Endothelial cell of umbilical vein (primary cell): ENCODE measurements around the gene ALDH5A1. TPM values are rescaled to one million over a fixed set of nuclear protein-coding genes. Genes with fewer than 3 reads are reported as not detected.

ENCODE experiments used
- BruUV-seq: library from RNA; stranded (reverse); fragments of 400-500 nt; replicated peaks from 2 replicates; lab custom pipeline; 2021; lab: Mats Ljungman, UMichigan
- CTCF ChIA-PET: fragments of 300-600, 350-600 bp; sonication (Branson Sonifier 250); formaldehyde crosslinking; loops from one replicate; lab custom pipeline; 2021; ENCODE audit warnings: antibody characterized with exemption, inconsistent platforms; lab: Charles Lee
- POLR2A ChIA-PET: fragments of 300-600, 350-600 bp; sonication (Branson Sonifier 250); formaldehyde crosslinking; loops from one replicate; lab custom pipeline; 2021; ENCODE audit warnings: antibody characterized with exemption, inconsistent platforms; lab: Charles Lee
- DNase-seq: peaks from one replicate; pipeline ENCODE4 v3.0.0-alpha.2; 2011; ENCODE audit warnings: low read depth, low spot score
- FAIRE-seq: peaks from 2 replicates; lab custom pipeline; 2011; peaks lifted over from hg19 to GRCh38; lab: Jason Lieb, UNC
- H2AFZ ChIP-seq: 2 replicates; pipeline ENCODE4 v1.6.0; 2012; ENCODE audit warnings: low read depth, low read length, control low read depth, inconsistent platforms
- H3K27ac ChIP-seq: 2 replicates; pipeline ENCODE4 v1.5.1; 2011; ENCODE audit warnings: low read depth, mild to moderate bottlenecking, control low read depth, low read length, moderate library complexity; ENCODE audit not compliant: insufficient read depth
- H3K27me3 ChIP-seq, 2 experiments: 2 replicates each; pipeline versions ENCODE4 v1.6.0 to v1.6.1; 2011; ENCODE audit warnings: low read length in 2 of 2, mixed read lengths in 1 of 2; ENCODE audit not compliant: control insufficient read depth in 2 of 2, insufficient read depth in 2 of 2
- H3K36me3 ChIP-seq, 2 experiments: 2 replicates in 1 of 2; 3 replicates in 1 of 2; pipeline ENCODE4 v1.5.1; 2011; ENCODE audit warnings: low read length in 2 of 2, mild to moderate bottlenecking in 1 of 2, moderate library complexity in 1 of 2; ENCODE audit not compliant: control insufficient read depth in 2 of 2, insufficient read depth in 2 of 2; ENCODE audit errors: extremely low read depth in 1 of 2
- H3K4me1 ChIP-seq: 3 replicates; pipeline ENCODE4 v1.5.1; 2011; ENCODE audit warnings: mild to moderate bottlenecking, low read length; ENCODE audit not compliant: control insufficient read depth, insufficient read depth; ENCODE audit errors: extremely low read depth
- H3K4me2 ChIP-seq: 2 replicates; pipeline ENCODE4 v1.6.1; 2011; ENCODE audit warnings: low read length, control low read depth, mixed read lengths; ENCODE audit not compliant: insufficient read depth
- H3K4me3 ChIP-seq, 3 experiments: fragments of 200-600 bp in 1 of 3; sonication (generic), shearing (Covaris generic) in 1 of 3; replicated peaks in 1 of 3; 2 replicates each; pipeline ENCODE4 v1.5.1; 2011 to 2016; ENCODE audit warnings: control low read depth in 3 of 3, low read length in 3 of 3, mild to moderate bottlenecking in 2 of 3, inconsistent platforms in 1 of 3, low read depth in 1 of 3, moderate library complexity in 1 of 3; ENCODE audit not compliant: insufficient read depth in 1 of 3
- H3K79me2 ChIP-seq: 2 replicates; pipeline ENCODE4 v1.6.0; 2012; ENCODE audit warnings: low read length, inconsistent platforms; ENCODE audit not compliant: control insufficient read depth, insufficient read depth
- H3K9ac ChIP-seq: replicated peaks from 2 replicates; pipeline ENCODE3; 2011; ENCODE audit warnings: low read length, control low read depth; ENCODE audit not compliant: insufficient read depth; ENCODE audit errors: extremely low read depth
- H3K9me1 ChIP-seq: replicated peaks from 3 replicates; pipeline ENCODE4 v1.6.0; 2011; ENCODE audit warnings: mild to moderate bottlenecking, low read length; ENCODE audit not compliant: control insufficient read depth, insufficient read depth; ENCODE audit errors: extremely low read depth
- H3K9me3 ChIP-seq: replicated peaks from 2 replicates; pipeline ENCODE4 v1.5.1; 2012; ENCODE audit warnings: low read length, inconsistent platforms; ENCODE audit not compliant: control insufficient read depth, insufficient read depth
- H4K20me1 ChIP-seq: replicated peaks from 2 replicates; pipeline ENCODE3; 2011; ENCODE audit warnings: mild to moderate bottlenecking, low read length; ENCODE audit not compliant: control insufficient read depth, insufficient read depth; ENCODE audit errors: extremely low read depth
- CTCF ChIP-seq, 2 donors: IDR thresholded peaks; 1 replicate in 1 of 2; 2 replicates in 1 of 2; pipeline ENCODE4 v1.5.1; 2011; ENCODE audit warnings: low read length in 2 of 2, mild to moderate bottlenecking in 2 of 2, moderate library complexity in 2 of 2, control low read depth in 1 of 2, inconsistent platforms in 1 of 2, low read depth in 1 of 2; ENCODE audit not compliant: insufficient read depth in 1 of 2; ENCODE audit errors: extremely low read depth in 1 of 2
- EZH2 ChIP-seq: IDR thresholded peaks from 2 replicates; pipeline ENCODE4 v1.6.1; 2012; ENCODE audit warnings: borderline replicate concordance, low read depth, mild to moderate bottlenecking, moderate library complexity, low read length, inconsistent platforms; ENCODE audit not compliant: severe bottlenecking
- FOS ChIP-seq: IDR thresholded peaks from 2 replicates; pipeline ENCODE4 v1.6.1; 2011; ENCODE audit warnings: mild to moderate bottlenecking, low read length, moderate library complexity, borderline replicate concordance; ENCODE audit not compliant: insufficient read depth
- GATA2 ChIP-seq: IDR thresholded peaks from 2 replicates; pipeline ENCODE4 v1.7.0; 2011; ENCODE audit warnings: low read depth, mild to moderate bottlenecking, moderate library complexity, mixed read lengths, low read length; ENCODE audit not compliant: insufficient read length, insufficient read depth
- JUN ChIP-seq: IDR thresholded peaks from 2 replicates; pipeline ENCODE4 v1.6.1; 2011; ENCODE audit warnings: borderline replicate concordance, low read depth; ENCODE audit not compliant: insufficient read length, insufficient read depth
- MAX ChIP-seq: IDR thresholded peaks from 2 replicates; pipeline ENCODE4 v1.6.1; 2011; ENCODE audit not compliant: insufficient read depth, insufficient read length
- MYC ChIP-seq: IDR thresholded peaks from one replicate; pipeline ENCODE4 v1.6.1; 2011; ENCODE audit warnings: mild to moderate bottlenecking, low read depth, low read length
- POLR2A ChIP-seq: IDR thresholded peaks from 2 replicates; pipeline ENCODE4 v1.6.1; 2012; ENCODE audit warnings: low read depth, mild to moderate bottlenecking, control low read depth, low read length
- POLR2AphosphoS5 ChIP-seq: IDR thresholded peaks from 2 replicates; pipeline ENCODE4 v1.6.1; 2012; ENCODE audit warnings: low read depth, mild to moderate bottlenecking, control low read depth, low read length, moderate library complexity; ENCODE audit not compliant: insufficient read depth
- dilution Hi-C: fragments of 300-500 bp; cut with MboI; formaldehyde crosslinking; loops from one replicate; pipeline ENCODE4 v1.15.0; 2019; ENCODE audit warnings: low sequenced_read_pairs; ENCODE audit not compliant: extremely low pct_ligation_motif_present
- intact Hi-C: fragments of 100-400 bp; cut with micrococcal nuclease; formaldehyde crosslinking; loops from one replicate; pipeline ENCODE4 v1.10.0; 2022
- polyA plus RNA-seq, 4 experiments: library from polyadenylated mRNA; depleted of rRNA in 3 of 4; stranded (reverse) in 3 of 4; unstranded in 1 of 4; fragments of >200 nt; gene quantifications; 2 replicates each; pipeline versions ENCODE4 v1.2.1 to v1.2.3, GENCODE V29; 2011 to 2012; ENCODE audit warnings: missing spikeins in 1 of 4
- total RNA-seq: library from RNA; stranded (reverse); gene quantifications from 2 replicates; pipeline ENCODE4 v1.2.3, GENCODE V29; 2021

The ALDH5A1 gene
- total and polyA plus RNA-seq, 2 donors (not counting 3 experiments of a cell fraction or from before 2014, with no cell fraction given) = 0.51 to 1.1 TPM

- no TSS peak for BruUV-seq
- CTCF ChIA-PET = interaction anchor here (1.3 kb wide), 1 partner anchor 15 kb away, joined by 3 read pairs; no protein-coding TSS in a partner anchor
- no peak for TF ChIP-seq GATA2
- Histone ChIP-seq H3K4me1 (no peaks in the 10 kb centered on the region), H3K36me3 (no peaks in the 10 kb centered on the region), H3K9me3 (no peaks in the 10 kb centered on the region), H3K79me2 (no peaks in the 10 kb centered on the region), H3K4me2 (no peak overlapping the region), H4K20me1 (no peaks in the 10 kb centered on the region), H3K27ac (no peak overlapping the region), H2AFZ (no peak overlapping the region), H3K4me3 (no peak overlapping the region), H3K9me1 (no peaks in the 10 kb centered on the region), H3K9ac (no peak overlapping the region), H3K27me3 (no peaks in the 10 kb centered on the region)
- dilution Hi-C loops = no loop called here
- POLR2A ChIA-PET = no interaction called here
- intact Hi-C loops = no loop called here
- FAIRE-seq (no peak), DNase-seq (no peak)
These were observed 41.7 kb downstream of the ALDH5A1 start for GRCh38 chr6:24536466-24536865.

- Histone ChIP-seq H3K27me3 (no peaks in the 10 kb centered on the region), H3K9me3 (no peaks in the 10 kb centered on the region), H4K20me1 (no peaks in the 10 kb centered on the region), H3K9ac (no peak overlapping the region), H3K27ac (no peak overlapping the region), H3K4me1 (no peaks in the 10 kb centered on the region), H3K4me2 (no peak overlapping the region), H3K9me1 (no peaks in the 10 kb centered on the region), H3K36me3 (no peaks in the 10 kb centered on the region), H3K4me3 (no peak overlapping the region), H3K79me2 (no peaks in the 10 kb centered on the region), H2AFZ (no peak overlapping the region)
- ChIA-PET CTCF (no interaction called here), POLR2A (no interaction called here)
- intact Hi-C loops (no loop called here), dilution Hi-C loops (no loop called here)
- FAIRE-seq (no peak), DNase-seq (no peak)
- TF ChIP-seq GATA2 = no peak
- no peak for TF ChIP-seq POLR2AphosphoS5
- no peak for TF ChIP-seq CTCF (IDR thresholded peaks at IDR 0.05; ENCODE audit: extremely low read depth in 1 of 2, insufficient read depth in 1 of 2, low read depth in 1 of 2, low read length in 2 of 2)
- no peak for TF ChIP-seq POLR2A
- no peak for TF ChIP-seq JUN
- no peak for TF ChIP-seq MAX
- TF ChIP-seq MYC = no peak
- TF ChIP-seq FOS = no peak
- TF ChIP-seq EZH2 = no peak
- no TSS peak for BruUV-seq
These were observed 42.4 kb downstream of the ALDH5A1 start for GRCh38 chr6:24537082-24537699.
